Gastrocnemius medialis (tissue), 4 donors: ENCODE data around the gene WRAP73. TPM values are rescaled to one million over a fixed set of nuclear protein-coding genes. Genes with fewer than 3 reads are reported as not detected.

ENCODE experiments used
- ATAC-seq, 2 donors: fragments of 150-250 bp; one replicate each; pipeline ENCODE4 v1.9.1; 2016
- DNase-seq, 2 donors: peaks; one replicate each; pipeline ENCODE4 v3.0.0-alpha.2; 2019
- H3K27ac ChIP-seq, 4 donors: fragments of 200-600 bp; sonication (generic); 1 replicate in 1 of 4; 2 replicates in 3 of 4; pipeline ENCODE4 v1.5.1; 2016 to 2018; ENCODE audit warnings: mild to moderate bottlenecking in 2 of 4, moderate library complexity in 1 of 4
- H3K27me3 ChIP-seq, 3 donors: fragments of 200-600 bp; sonication (generic) in 2 of 3; 1 replicate in 1 of 3; 2 replicates in 2 of 3; pipeline versions ENCODE4 v1.5.1 to v1.6.0; 2016 to 2019; ENCODE audit warnings: mild to moderate bottlenecking in 1 of 3, moderate library complexity in 1 of 3
- H3K36me3 ChIP-seq, 2 donors: fragments of 200-600 bp; sonication (generic) in 1 of 2; one replicate each; pipeline ENCODE4 v1.5.1; 2017 to 2018
- H3K4me1 ChIP-seq, 2 donors: fragments of 200-600 bp; sonication (generic) in 1 of 2; one replicate each; pipeline ENCODE4 v1.5.1; 2016 to 2017; ENCODE audit warnings: mild to moderate bottlenecking in 2 of 2
- H3K4me3 ChIP-seq, 4 donors: fragments of 200-600 bp; sonication (generic) in 3 of 4; 1 replicate in 1 of 4; 2 replicates in 3 of 4; pipeline ENCODE4 v1.5.1; 2016 to 2019; ENCODE audit warnings: mild to moderate bottlenecking in 2 of 4
- H3K9me3 ChIP-seq, 3 donors: fragments of 200-600 bp; sonication (generic) in 2 of 3; 1 replicate in 1 of 3; 2 replicates in 2 of 3; pipeline ENCODE4 v1.5.1; 2016 to 2019
- POLR2A ChIP-seq, 2 donors: fragments of 450-650 bp; IDR thresholded peaks; one replicate each; pipeline ENCODE4 v1.6.1; 2017; ENCODE audit warnings: antibody characterized with exemption in 2 of 2, mild to moderate bottlenecking in 2 of 2, moderate library complexity in 2 of 2
- in situ Hi-C, 4 donors: fragments of 200-750 bp; cut with MboI; loops; one replicate each; pipeline versions ENCODE4 v1.15.0 to v1.8.0; 2017; ENCODE audit warnings: low sequenced_read_pairs in 4 of 4
- intact Hi-C: fragments of 100-400 bp; cut with DNase I; formaldehyde crosslinking; loops from one replicate; pipeline ENCODE4 v1.15.1; 2023; ENCODE audit warnings: low total_unique reads
- total RNA-seq, 4 donors: library from RNA; depleted of rRNA; stranded (reverse); fragments of >200 nt; gene quantifications; one replicate each; pipeline versions ENCODE4 v1.1.0 to v1.2.3, GENCODE V29; 2016
- TF ChIP-seq, protein P1 (sequence below), 5 experiments: fragments of 450-650 bp in 3 of 5; fragments of 200-600 bp in 2 of 5; sonication (generic) in 2 of 5; IDR thresholded peaks in 4 of 5; conservative IDR thresholded peaks in 1 of 5; 1 replicate in 4 of 5; 2 replicates in 1 of 5; pipeline ENCODE4 v1.5.1; 2016 to 2019; ENCODE audit warnings: antibody characterized with exemption in 5 of 5, mild to moderate bottlenecking in 3 of 5, moderate library complexity in 3 of 5

WRAP73 gene
- total RNA-seq, 4 donors from 2014 or later = 12.7 to 16.1 (median 14.2) TPM

- Histone ChIP-seq H3K27me3 (peaks cover 0 to 4% (median 0%) of the 10 kb centered on the region in 3 donors), H3K36me3 (no peaks in the 10 kb centered on the region), H3K27ac (no peak overlapping the region), H3K4me3 (no peak overlapping the region), H3K4me1 (no peaks in the 10 kb centered on the region), H3K9me3 (no peaks in the 10 kb centered on the region)
- TF ChIP-seq, protein P1, sequence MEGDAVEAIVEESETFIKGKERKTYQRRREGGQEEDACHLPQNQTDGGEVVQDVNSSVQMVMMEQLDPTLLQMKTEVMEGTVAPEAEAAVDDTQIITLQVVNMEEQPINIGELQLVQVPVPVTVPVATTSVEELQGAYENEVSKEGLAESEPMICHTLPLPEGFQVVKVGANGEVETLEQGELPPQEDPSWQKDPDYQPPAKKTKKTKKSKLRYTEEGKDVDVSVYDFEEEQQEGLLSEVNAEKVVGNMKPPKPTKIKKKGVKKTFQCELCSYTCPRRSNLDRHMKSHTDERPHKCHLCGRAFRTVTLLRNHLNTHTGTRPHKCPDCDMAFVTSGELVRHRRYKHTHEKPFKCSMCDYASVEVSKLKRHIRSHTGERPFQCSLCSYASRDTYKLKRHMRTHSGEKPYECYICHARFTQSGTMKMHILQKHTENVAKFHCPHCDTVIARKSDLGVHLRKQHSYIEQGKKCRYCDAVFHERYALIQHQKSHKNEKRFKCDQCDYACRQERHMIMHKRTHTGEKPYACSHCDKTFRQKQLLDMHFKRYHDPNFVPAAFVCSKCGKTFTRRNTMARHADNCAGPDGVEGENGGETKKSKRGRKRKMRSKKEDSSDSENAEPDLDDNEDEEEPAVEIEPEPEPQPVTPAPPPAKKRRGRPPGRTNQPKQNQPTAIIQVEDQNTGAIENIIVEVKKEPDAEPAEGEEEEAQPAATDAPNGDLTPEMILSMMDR (IDR thresholded peaks at IDR 0.05 in 4 of 5, conservative IDR thresholded peaks at IDR 0.05 in 1 of 5) = no peak
- TF ChIP-seq POLR2A (IDR thresholded peaks at IDR 0.05) = no peak
- no peak for ATAC-seq
- intact Hi-C loops = no loop called here
- in situ Hi-C loops = no loop called here
- DNase-seq = no peak
These were observed 33.3 kb upstream of the WRAP73 start for GRCh38 chr1:3683197-3683596.

GRCh38 chr1:3681898-3682806, 32.2 kb upstream of the WRAP73 start:
- ATAC-seq (no peak), DNase-seq (no peak)
- TF ChIP-seq, protein P1 (IDR thresholded peaks at IDR 0.05 in 4 of 5, conservative IDR thresholded peaks at IDR 0.05 in 1 of 5) = no peak
- no peak for TF ChIP-seq POLR2A (IDR thresholded peaks at IDR 0.05)
- Histone ChIP-seq H3K36me3 (no peaks in the 10 kb centered on the region), H3K9me3 (no peaks in the 10 kb centered on the region), H3K27me3 (peaks cover 0 to 4% (median 0%) of the 10 kb centered on the region in 3 donors), H3K27ac (no peak overlapping the region), H3K4me3 (no peak overlapping the region), H3K4me1 (no peaks in the 10 kb centered on the region)
- in situ Hi-C loops (no loop called here), intact Hi-C loops (no loop called here)

DNA sequence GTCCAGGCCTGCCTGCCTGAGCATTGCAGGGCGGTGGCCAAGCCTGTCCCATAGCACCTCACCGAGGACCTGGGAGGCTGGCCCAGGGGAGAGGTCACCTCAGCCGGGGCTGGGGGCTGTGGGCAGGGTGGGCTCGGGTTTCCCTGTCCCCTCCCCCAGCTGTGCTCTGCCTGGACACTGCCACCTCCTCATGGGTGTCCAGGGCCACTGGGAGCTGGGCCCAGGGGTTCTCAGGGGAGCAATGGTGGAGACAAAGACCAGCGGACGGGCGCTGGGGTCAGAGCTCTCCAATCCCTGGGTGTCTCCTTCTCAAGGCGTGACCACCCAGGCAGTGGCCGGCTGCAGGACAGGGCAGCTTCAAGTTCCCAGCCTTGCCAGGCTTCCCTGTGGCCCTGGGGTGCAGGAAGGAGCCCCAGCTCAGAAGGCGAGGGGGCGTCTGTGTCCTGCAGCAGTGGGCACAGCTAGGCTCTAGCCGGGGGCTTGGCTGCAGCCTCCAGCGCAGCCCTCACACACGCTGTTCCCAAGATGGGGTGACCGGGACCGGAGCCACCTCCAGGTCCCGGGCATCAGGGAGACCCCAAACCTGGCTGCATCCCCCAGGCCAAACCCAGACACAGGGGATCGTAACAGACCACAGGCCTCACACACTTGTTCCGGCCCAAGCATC, 31.5 kb upstream of the WRAP73 start:
- peaks cover 0 to 4% (median 0%) of the 10 kb centered on the region in 3 donors for H3K27me3 ChIP-seq
- intact Hi-C loops = no loop called here
- no peak for TF ChIP-seq POLR2A (IDR thresholded peaks at IDR 0.05)
- TF ChIP-seq, protein P1 (IDR thresholded peaks at IDR 0.05 in 4 of 5, conservative IDR thresholded peaks at IDR 0.05 in 1 of 5) = no peak
- no peak overlapping the region for H3K27ac ChIP-seq
- H3K4me1 ChIP-seq = no peaks in the 10 kb centered on the region
- no peaks in the 10 kb centered on the region for H3K9me3 ChIP-seq
- in situ Hi-C loops = no loop called here
- DNase-seq (no peak), ATAC-seq (no peak)
- no peak overlapping the region for H3K4me3 ChIP-seq
- H3K36me3 ChIP-seq = no peaks in the 10 kb centered on the region

DNA sequence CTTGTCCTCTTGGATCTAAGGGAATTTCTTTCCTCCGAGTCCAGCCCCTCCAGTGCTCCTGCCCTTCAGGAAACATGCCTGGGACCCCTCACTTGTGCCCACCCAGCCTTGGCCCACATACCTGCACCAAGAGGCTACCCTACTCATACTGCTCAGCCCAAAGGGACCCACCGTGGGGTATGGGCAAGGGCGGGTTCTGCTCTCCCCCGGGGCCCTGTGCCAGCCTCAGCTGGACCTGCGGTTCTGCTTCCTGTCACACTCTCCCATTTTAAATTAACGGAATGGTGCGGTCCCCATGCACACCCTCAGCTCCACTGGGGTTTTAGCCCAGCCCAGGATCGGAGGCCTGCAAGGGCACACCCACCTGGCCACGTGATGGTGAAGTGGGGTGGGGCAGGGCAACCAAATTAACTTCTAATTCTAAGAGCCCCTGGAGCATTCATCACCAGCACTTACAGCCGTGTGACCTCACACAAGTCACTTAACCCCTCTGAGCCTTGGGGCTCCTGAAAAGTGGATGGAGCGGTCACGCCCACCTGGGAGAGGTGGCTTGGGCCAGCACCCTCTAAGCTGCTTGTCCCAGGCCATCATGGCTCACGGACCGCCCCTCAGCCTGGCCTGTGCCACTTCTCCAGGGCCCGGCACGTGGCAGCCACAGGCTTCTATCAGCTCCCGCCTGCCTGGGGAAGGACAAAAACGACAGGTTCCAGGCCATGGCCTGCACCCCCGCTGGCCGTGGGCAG, 30.8 kb upstream of the WRAP73 start:
- H3K4me3 ChIP-seq = no peak overlapping the region
- peaks cover 0 to 4% (median 0%) of the 10 kb centered on the region in 3 donors for H3K27me3 ChIP-seq
- in situ Hi-C loops = no loop called here
- no peaks in the 10 kb centered on the region for H3K9me3 ChIP-seq
- no peak for TF ChIP-seq POLR2A (IDR thresholded peaks at IDR 0.05)
- TF ChIP-seq, protein P1 (IDR thresholded peaks at IDR 0.05 in 4 of 5, conservative IDR thresholded peaks at IDR 0.05 in 1 of 5) = no peak
- H3K36me3 ChIP-seq = no peaks in the 10 kb centered on the region
- no peak for ATAC-seq
- intact Hi-C loops = no loop called here
- no peak overlapping the region for H3K27ac ChIP-seq
- H3K4me1 ChIP-seq = no peaks in the 10 kb centered on the region
- DNase-seq = no peak
